Upper lobe of right lung (tissue), 1 donor: ENCODE results near the gene NNMT. TPM values are rescaled to one million over a fixed set of nuclear protein-coding genes. Genes with fewer than 3 reads are reported as not detected.

Source experiments
- ATAC-seq: fragments of 200-7000 bp; cut with Tn5 transposase; one replicate; pipeline ENCODE4 v1.9.1; 2020; ENCODE audit warnings: mild to moderate bottlenecking, moderate library complexity
- DNase-seq: peaks from one replicate; pipeline ENCODE4 v3.0.0-alpha.2; 2020
- H3K27ac ChIP-seq: fragments of 200-600 bp; one replicate; pipeline ENCODE4 v1.8.0; 2022
- H3K27me3 ChIP-seq: fragments of 200-600 bp; one replicate; pipeline ENCODE4 v1.8.0; 2022; ENCODE audit warnings: mild to moderate bottlenecking
- H3K36me3 ChIP-seq: fragments of 200-600 bp; one replicate; pipeline ENCODE4 v1.8.0; 2022
- H3K4me1 ChIP-seq: fragments of 200-600 bp; one replicate; pipeline ENCODE4 v1.8.0; 2022
- H3K4me3 ChIP-seq: fragments of 200-600 bp; one replicate; pipeline ENCODE4 v1.8.0; 2022; ENCODE audit warnings: mild to moderate bottlenecking
- H3K9me3 ChIP-seq: fragments of 200-600 bp; one replicate; pipeline ENCODE4 v1.8.0; 2022
- CTCF ChIP-seq: fragments of 200-600 bp; IDR thresholded peaks from one replicate; pipeline ENCODE4 v1.8.0; 2022; ENCODE audit warnings: antibody characterized with exemption
- intact Hi-C: fragments of 100-400 bp; cut with DNase I; formaldehyde crosslinking; loops from one replicate; pipeline ENCODE4 v1.11.0; 2022
- total RNA-seq: library from RNA; stranded (reverse); fragmentation: NEBNext Ultra II Directional; extraction: Animal tissue kit (Norgen Biotek cat#: 25700); gene quantifications from one replicate; pipeline ENCODE4 v1.2.1, GENCODE V29; 2021
- donor health status: DM: no; HTN: yes; CAD: no; lungs with severe emphysema.

The NNMT gene
- total RNA-seq, 1 donor from 2014 or later: 349 TPM

- no peak for TF ChIP-seq CTCF
- Histone ChIP-seq H3K36me3 (no peaks in the 10 kb centered on the region), H3K9me3 (no peaks in the 10 kb centered on the region), H3K27ac (no peak overlapping the region), H3K27me3 (no peaks in the 10 kb centered on the region), H3K4me1 (peaks cover 8% of the 10 kb centered on the region), H3K4me3 (no peak overlapping the region)
- no peak for ATAC-seq
- intact Hi-C loops: no loop called here
- DNase-seq: no peak
Observed at GRCh38 chr11:114276077-114276476, 20.1 kb upstream of the NNMT start.

- no peak for TF ChIP-seq CTCF
- ATAC-seq (no peak), DNase-seq (no peak)
- H3K4me3 ChIP-seq: no peak overlapping the region
- no peaks in the 10 kb centered on the region for H3K9me3 ChIP-seq
- no peak overlapping the region for H3K27ac ChIP-seq
- H3K4me1 ChIP-seq: peaks cover 19% of the 10 kb centered on the region
- no peaks in the 10 kb centered on the region for H3K27me3 ChIP-seq
- no peaks in the 10 kb centered on the region for H3K36me3 ChIP-seq
- intact Hi-C loops: no loop called here
Observed at GRCh38 chr11:114277637-114278341, 18.4 kb upstream of the NNMT start.

- Histone ChIP-seq H3K9me3 (no peaks in the 10 kb centered on the region), H3K27me3 (no peaks in the 10 kb centered on the region), H3K27ac (no peak overlapping the region), H3K36me3 (no peaks in the 10 kb centered on the region), H3K4me1 (peaks cover 20% of the 10 kb centered on the region), H3K4me3 (no peak overlapping the region)
- ATAC-seq (no peak), DNase-seq (no peak)
- intact Hi-C loops: no loop called here
- TF ChIP-seq CTCF: no peak
Observed at GRCh38 chr11:114278342-114279065, 17.7 kb upstream of the NNMT start.

GRCh38 chr11:114279792-114280546 is 16.2 kb upstream of the NNMT start:
- no peaks in the 10 kb centered on the region for H3K36me3 ChIP-seq
- H3K4me3 ChIP-seq: no peak overlapping the region
- H3K27me3 ChIP-seq: no peaks in the 10 kb centered on the region
- H3K9me3 ChIP-seq: no peaks in the 10 kb centered on the region
- no peak for TF ChIP-seq CTCF
- DNase-seq: no peak
- H3K4me1 ChIP-seq: peaks cover 28% of the 10 kb centered on the region
- peak; percentile 3 for ATAC-seq
- intact Hi-C loops: no loop called here
- peak overlapping the region; percentile 69 for H3K27ac ChIP-seq

- intact Hi-C loops: no loop called here
Observed at GRCh38 chr11:114280696-114281095, 15.5 kb upstream of the NNMT start.

More at GRCh38 chr11:114280696-114281095, 15.5 kb upstream of the NNMT start:
- Histone ChIP-seq H3K36me3 (no peaks in the 10 kb centered on the region), H3K27me3 (no peaks in the 10 kb centered on the region), H3K4me3 (no peak overlapping the region), H3K4me1 (peaks cover 28% of the 10 kb centered on the region), H3K27ac (peak overlapping the region; percentile 69), H3K9me3 (no peaks in the 10 kb centered on the region)
- DNase-seq (peak; percentile 85), ATAC-seq (peak; percentile 95)
- TF ChIP-seq CTCF: peak; percentile 67
